ENCODE results near the gene KCTD2. TPM values are rescaled to one million over a fixed set of nuclear protein-coding genes. Genes with fewer than 3 reads are reported as not detected.
A peak's percentile ranks its signal among the peaks of the same experiment; 100 is the strongest.

Gene KCTD2
- total RNA-seq, 1 experiment from 2014 or later, result 8.9 TPM

DNA sequence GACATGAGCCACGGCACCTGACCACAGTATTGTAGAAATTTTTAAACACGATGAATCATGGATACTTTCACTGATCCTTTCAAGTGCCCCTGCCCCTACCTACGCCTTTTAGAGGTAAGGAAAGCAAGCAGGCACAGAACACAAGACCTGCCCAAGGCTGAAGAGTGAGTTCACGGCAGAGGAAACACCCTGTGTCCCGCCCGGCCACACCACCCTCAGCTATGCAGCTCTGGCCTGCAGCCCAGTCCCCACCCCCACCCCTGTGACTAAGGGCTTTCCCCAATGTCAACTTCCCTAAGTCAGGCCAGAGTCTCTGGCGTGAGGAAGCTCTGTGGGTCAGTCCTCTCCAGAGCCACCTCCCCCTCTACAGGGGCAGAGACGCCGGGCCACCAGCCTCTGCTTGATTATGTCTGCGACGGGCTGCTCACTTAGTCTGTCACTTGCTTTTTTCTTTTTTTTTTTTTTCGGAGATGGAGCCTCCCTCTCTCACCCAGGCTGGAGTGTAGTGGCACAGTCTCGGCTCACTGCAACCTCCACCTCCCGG, 49.1 kb downstream of the KCTD2 start:
- peak; percentile 98 for DNase-seq (ENCODE audit: low spot score)

DNA sequence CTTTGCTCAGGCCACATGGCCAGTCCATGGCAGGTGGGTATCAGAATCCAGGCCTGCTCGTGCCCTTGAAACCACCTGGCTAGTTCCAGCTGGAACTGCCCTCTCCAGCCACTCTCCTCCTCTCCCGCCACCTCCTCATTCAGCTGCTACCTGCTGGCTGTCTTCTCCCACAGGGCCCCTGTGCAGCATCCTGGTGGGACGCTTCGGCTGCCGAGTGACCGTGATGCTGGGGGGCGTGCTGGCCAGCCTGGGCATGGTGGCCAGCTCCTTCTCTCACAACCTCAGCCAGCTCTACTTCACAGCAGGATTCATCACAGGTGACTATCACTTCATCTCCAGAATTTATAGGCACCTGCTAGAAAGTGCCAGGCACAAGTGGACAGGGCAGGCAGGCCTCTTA, 50.8 kb downstream of the KCTD2 start:
- DNase-seq (ENCODE audit: low spot score), result no peak

- no peak for DNase-seq (ENCODE audit: low spot score)
Observed at GRCh38 chr17:75098861-75099260, 51.8 kb downstream of the KCTD2 start.

DNA sequence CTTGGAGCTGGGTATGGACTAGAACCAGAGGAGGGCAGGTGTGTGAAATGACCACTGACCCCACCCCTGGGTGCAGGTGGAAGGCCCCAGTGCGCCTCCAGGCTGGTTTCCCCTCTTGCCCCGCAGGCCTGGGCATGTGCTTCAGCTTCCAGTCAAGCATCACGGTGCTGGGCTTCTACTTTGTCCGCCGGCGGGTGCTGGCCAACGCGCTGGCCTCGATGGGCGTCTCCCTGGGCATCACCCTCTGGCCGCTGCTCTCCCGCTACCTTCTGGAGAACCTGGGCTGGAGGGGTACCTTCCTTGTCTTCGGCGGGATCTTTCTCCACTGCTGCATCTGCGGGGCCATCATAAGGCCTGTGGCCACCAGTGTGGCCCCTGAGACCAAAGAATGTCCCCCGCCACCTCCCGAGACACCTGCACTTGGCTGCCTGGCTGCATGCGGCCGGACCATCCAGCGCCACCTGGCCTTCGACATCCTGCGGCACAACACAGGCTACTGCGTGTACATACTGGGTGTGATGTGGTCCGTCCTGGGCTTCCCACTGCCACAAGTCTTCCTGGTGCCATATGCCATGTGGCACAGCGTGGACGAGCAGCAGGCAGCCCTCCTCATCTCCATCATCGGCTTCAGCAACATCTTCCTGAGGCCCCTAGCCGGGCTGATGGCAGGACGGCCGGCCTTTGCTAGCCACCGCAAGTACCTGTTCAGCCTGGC, 53.0 kb downstream of the KCTD2 start:
- no peak for DNase-seq (ENCODE audit: low spot score)

DNA sequence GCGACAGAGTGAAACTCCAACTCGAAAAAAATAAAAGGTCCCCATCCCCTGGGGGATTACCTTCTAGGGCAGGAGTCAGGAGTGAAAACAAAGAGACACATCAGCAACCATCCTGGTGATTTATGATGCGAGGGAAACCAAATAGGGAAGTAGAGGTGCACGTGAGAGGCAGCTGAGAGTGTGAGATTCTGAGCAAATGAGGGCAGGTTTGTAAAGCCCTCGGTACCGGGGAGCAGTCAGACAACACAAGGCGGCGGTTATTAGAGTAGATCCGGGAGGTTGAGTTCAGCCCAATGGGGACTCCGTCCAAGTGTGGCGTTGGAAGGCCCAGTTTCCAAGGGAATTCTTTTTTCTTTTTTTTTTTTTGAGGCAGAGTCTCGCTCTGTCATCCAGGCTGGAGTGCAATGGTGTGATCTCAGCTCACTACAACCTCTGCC, 55.4 kb downstream of the KCTD2 start:
- no peak for DNase-seq (ENCODE audit: low spot score)

GRCh38 chr17:75103601-75104554, 56.9 kb downstream of the KCTD2 start:
- no peak for DNase-seq (ENCODE audit: low spot score)

- peak; percentile 87 for DNase-seq (ENCODE audit: low spot score)
Observed at GRCh38 chr17:75105126-75106080, 58.4 kb downstream of the KCTD2 start.

- DNase-seq (ENCODE audit: low spot score), result no peak
Observed at GRCh38 chr17:75108193-75108592, 61.2 kb downstream of the KCTD2 start.

DNA sequence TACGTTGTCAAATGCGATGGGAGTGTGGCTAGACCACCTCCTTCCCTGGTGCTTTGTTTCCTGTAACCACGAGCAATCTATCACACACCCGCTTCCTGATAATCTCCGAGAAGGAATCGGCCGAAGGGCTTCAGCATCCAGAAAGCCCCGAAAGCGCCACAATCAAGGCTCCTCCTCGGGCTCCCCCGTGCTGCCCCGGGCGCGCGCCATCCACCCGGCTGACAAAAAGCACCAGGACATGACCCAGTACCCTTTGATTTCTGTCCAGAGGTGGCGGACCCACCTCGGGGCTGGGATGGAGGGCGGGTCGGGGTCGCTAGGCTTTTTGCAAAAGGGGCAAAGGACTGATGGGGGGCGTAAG, 62.0 kb downstream of the KCTD2 start:
- no peak for DNase-seq (ENCODE audit: low spot score)

DNA sequence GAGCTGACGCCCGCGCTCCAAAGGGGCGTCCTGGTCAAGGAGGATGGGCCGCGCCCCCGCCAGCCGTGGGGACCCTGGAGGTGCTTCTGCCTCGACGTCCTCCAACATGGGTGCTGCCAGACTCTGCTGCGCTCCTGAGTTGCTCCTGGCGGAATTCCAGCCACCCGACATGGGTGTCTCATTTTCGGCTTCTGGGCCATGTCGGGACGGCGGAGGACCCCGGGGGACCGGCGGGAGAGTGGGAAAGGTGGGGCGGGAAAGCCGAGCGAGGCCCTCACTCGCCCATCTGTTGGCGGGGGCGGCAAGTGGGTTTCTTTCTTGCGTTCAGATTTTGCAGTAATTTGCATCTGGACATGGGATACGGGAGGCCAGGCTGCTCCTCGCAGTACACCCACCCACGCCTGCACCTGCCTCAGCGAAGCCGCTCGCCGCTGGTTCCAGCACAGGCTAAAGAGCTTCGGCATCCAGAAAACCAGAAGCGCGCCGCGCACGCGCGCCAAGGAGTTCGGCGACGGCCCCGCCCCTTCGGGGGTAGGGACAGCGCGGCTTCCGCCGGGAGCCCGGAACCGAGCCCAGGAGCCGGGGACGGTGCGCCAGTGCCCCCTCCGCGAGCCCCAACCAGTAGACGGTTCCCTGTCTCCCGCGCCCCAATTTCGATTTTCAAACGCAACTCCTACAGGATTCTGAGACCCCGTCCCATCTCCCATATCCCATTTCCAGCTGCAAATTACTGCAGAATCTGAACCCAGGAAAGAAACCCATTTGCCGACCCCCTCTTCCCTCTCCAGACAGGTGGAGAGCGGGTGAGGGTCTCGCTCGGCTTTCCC, 62.6 kb downstream of the KCTD2 start, which contains the start of gene ARMC7:
Gene ARMC7, plus strand, starts transcription at position 563 of the 827 bp plus-strand sequence. CDS start 320 bp downstream, outside the sequence.
- DNase-seq (ENCODE audit: low spot score), result peak; percentile 90

- no peak for DNase-seq (ENCODE audit: low spot score)
Observed at GRCh38 chr17:75110234-75110937, 63.4 kb downstream of the KCTD2 start.

GRCh38 chr17:75111777-75112335, 64.8 kb downstream of the KCTD2 start:
- DNase-seq (ENCODE audit: low spot score), result no peak

DNA sequence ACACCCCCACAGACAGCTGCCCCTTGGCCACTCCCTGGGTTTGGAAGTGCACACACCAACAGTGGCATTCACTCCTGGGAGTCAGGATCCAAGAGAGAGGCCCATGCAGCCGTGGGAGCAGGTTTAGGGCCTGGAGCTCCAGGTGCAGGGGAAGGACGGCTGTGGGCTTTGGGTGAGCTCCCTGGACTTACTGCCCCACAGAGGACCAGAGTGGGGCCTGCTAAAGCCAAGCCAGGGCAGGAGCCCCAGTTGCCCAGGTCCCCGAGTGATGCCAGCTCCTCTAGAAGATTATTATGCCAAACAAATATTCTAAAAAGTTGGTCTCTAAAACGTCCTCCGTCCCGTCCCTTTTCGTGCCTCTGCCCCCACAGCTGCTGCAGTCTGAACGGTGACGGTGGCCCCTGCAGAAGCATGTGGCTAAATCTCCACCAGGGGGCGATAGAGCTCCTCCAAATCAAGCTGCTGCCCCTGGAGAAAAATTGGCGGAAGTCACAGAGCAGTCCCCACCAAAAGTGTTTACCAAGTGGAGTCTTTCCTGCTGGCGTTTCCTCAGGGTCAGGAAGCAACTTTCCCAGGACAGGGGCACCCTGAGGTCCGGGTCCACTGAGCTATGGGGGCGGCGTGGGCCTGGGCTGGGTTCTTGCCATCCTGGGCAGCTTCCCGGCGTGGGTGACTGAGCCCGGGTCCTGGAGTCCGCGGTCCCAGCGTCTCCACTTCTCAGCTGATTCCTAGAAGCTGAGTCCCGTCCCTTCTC, 67.0 kb downstream of the KCTD2 start:
- DNase-seq (ENCODE audit: low spot score), result peak; percentile 95

DNA sequence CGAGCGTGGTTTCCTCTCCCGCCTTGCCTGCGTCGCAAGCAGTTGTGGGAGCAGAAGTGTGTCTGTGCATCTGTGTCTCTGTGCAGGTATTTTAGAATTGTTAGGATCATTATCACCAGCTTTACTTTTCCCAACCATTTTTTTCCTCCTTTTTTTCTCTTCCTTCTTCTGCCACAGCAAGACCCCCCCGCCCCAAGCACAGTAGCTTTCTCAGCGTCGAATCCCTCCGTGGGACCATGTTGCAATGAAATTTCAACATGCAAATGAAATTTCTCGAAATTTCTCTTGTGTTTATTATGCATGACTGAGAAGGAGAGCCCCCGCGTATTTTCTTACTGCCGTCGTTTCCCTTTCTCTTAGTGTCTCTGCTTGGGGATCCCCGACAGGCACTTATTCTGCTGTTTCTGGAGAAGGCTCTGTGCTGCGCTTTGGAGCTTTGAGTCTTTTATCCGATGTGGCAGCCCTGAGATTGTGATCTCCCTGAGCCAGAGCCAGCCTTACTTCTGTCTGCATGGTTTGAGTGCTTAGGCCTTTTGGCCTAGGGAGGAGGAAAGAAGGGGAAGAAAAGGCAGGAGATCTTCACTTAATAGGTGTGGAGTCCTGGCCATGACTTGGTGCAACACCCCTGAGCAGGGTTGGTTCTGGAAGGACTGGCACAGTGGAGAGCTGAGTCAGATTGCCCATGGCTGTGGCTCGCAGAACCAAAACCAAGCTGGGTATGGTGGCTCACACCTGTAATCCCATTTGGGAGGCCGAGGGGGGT, 67.7 kb downstream of the KCTD2 start:
- no peak for DNase-seq (ENCODE audit: low spot score)

Data from HT-29 (cell line).